DND-41 (cell line): ENCODE data around the gene ULK2.

Experiments used
- ATAC-seq: fragments of 200-7000 bp; cut with Tn5 transposase; 3 replicates; pipeline ENCODE4 v1.9.1; 2021; ENCODE audit warnings: low read depth; ENCODE audit not compliant: insufficient read depth
- DNase-seq: peaks from one replicate; pipeline ENCODE4 v3.0.0-alpha.2; 2020
- H2AFZ ChIP-seq: 2 replicates; pipeline ENCODE4 v1.6.0; 2012; ENCODE audit warnings: low read depth, low read length
- H3K27ac ChIP-seq: 2 replicates; pipeline ENCODE4 v1.5.1; 2012; ENCODE audit warnings: low read length, inconsistent platforms
- H3K27me3 ChIP-seq: fragments of 200-600 bp; sonication (generic); 2 replicates; pipeline ENCODE4 v1.6.0; 2012; ENCODE audit warnings: low read length, mild to moderate bottlenecking, inconsistent platforms; ENCODE audit not compliant: insufficient read depth, poor library complexity
- H3K36me3 ChIP-seq: 2 replicates; pipeline ENCODE4 v1.5.1; 2012; ENCODE audit warnings: low read length, inconsistent platforms; ENCODE audit not compliant: insufficient read depth
- H3K4me1 ChIP-seq: 2 replicates; pipeline ENCODE4 v1.5.1; 2012; ENCODE audit warnings: mild to moderate bottlenecking, low read length; ENCODE audit not compliant: insufficient read depth
- H3K4me2 ChIP-seq: 2 replicates; pipeline ENCODE4 v1.6.0; 2012; ENCODE audit warnings: mild to moderate bottlenecking, moderate library complexity, low read length, inconsistent platforms; ENCODE audit not compliant: insufficient read depth
- H3K4me3 ChIP-seq, 2 experiments: fragments of 200-600 bp in 1 of 2; shearing (Covaris generic) in 1 of 2; 2 replicates each; pipeline ENCODE4 v1.5.1; 2012 to 2016; ENCODE audit warnings: inconsistent platforms in 2 of 2, low read length in 2 of 2, mild to moderate bottlenecking in 2 of 2, low read depth in 1 of 2, moderate library complexity in 1 of 2
- H3K79me2 ChIP-seq: 2 replicates; pipeline ENCODE4 v1.6.0; 2012; ENCODE audit warnings: low read length, inconsistent platforms; ENCODE audit not compliant: insufficient read depth
- H3K9ac ChIP-seq: 2 replicates; pipeline ENCODE4 v1.6.0; 2012; ENCODE audit warnings: low read depth, mild to moderate bottlenecking, inconsistent platforms, low read length, moderate library complexity
- H3K9me3 ChIP-seq: 2 replicates; pipeline ENCODE4 v1.5.1; 2012; ENCODE audit warnings: low read length, moderate library complexity, mild to moderate bottlenecking, inconsistent platforms; ENCODE audit not compliant: insufficient read depth, severe bottlenecking
- H4K20me1 ChIP-seq: 2 replicates; pipeline ENCODE4 v1.6.0; 2012; ENCODE audit warnings: low read length; ENCODE audit not compliant: insufficient read depth
- EZH2 ChIP-seq: IDR thresholded peaks from 3 replicates; pipeline ENCODE4 v1.6.1; 2012; ENCODE audit warnings: borderline replicate concordance, low read depth, mild to moderate bottlenecking, moderate library complexity, low read length, inconsistent platforms; ENCODE audit not compliant: severe bottlenecking
- TF ChIP-seq, protein P1 (sequence below): IDR thresholded peaks from 2 replicates; pipeline ENCODE4 v1.5.1; 2012; ENCODE audit warnings: borderline replicate concordance, low read length, moderate library complexity, mild to moderate bottlenecking; ENCODE audit not compliant: poor library complexity, severe bottlenecking; ENCODE audit errors: extremely low read depth

ULK2 gene

GRCh38 chr17:19750020-19750572 lies 117.6 kb downstream of the ULK2 start:
- no peak for ATAC-seq
- no peaks in the 10 kb centered on the region for H3K4me1 ChIP-seq
- no peak overlapping the region for H3K4me3 ChIP-seq
- peaks cover 6% of the 10 kb centered on the region; the same call in 1 of the 2 replicates for H4K20me1 ChIP-seq
- no peak overlapping the region for H3K4me2 ChIP-seq
- H2AFZ ChIP-seq = no peak overlapping the region
- peaks cover 15% of the 10 kb centered on the region for H3K27me3 ChIP-seq
- TF ChIP-seq EZH2 = no peak
- TF ChIP-seq, protein P1, sequence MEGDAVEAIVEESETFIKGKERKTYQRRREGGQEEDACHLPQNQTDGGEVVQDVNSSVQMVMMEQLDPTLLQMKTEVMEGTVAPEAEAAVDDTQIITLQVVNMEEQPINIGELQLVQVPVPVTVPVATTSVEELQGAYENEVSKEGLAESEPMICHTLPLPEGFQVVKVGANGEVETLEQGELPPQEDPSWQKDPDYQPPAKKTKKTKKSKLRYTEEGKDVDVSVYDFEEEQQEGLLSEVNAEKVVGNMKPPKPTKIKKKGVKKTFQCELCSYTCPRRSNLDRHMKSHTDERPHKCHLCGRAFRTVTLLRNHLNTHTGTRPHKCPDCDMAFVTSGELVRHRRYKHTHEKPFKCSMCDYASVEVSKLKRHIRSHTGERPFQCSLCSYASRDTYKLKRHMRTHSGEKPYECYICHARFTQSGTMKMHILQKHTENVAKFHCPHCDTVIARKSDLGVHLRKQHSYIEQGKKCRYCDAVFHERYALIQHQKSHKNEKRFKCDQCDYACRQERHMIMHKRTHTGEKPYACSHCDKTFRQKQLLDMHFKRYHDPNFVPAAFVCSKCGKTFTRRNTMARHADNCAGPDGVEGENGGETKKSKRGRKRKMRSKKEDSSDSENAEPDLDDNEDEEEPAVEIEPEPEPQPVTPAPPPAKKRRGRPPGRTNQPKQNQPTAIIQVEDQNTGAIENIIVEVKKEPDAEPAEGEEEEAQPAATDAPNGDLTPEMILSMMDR = no peak
- no peaks in the 10 kb centered on the region for H3K9me3 ChIP-seq
- H3K27ac ChIP-seq = no peak overlapping the region
- H3K9ac ChIP-seq = no peak overlapping the region
- H3K79me2 ChIP-seq = no peaks in the 10 kb centered on the region
- no peak for DNase-seq
- no peaks in the 10 kb centered on the region for H3K36me3 ChIP-seq

GRCh38 chr17:19748807-19749193 lies 118.9 kb downstream of the ULK2 start:
- Histone ChIP-seq H3K79me2 (no peaks in the 10 kb centered on the region), H3K9ac (no peak overlapping the region), H3K27me3 (peaks cover 9% of the 10 kb centered on the region), H2AFZ (no peak overlapping the region), H3K4me2 (no peak overlapping the region), H3K4me1 (no peaks in the 10 kb centered on the region), H3K36me3 (no peaks in the 10 kb centered on the region), H4K20me1 (peaks cover 6% of the 10 kb centered on the region; the same call in 1 of the 2 replicates), H3K27ac (no peak overlapping the region), H3K4me3 (no peak overlapping the region), H3K9me3 (no peaks in the 10 kb centered on the region)
- no peak for ATAC-seq
- no peak for DNase-seq
- TF ChIP-seq, protein P1 = no peak
- TF ChIP-seq EZH2 = no peak

GRCh38 chr17:19747829-19748806 lies 119.6 kb downstream of the ULK2 start, which contains the start of gene ALDH3A1:
ALDH3A1 (minus strand) TSS chr17:19748298; CDS start chr17:19745129, 3,169 bp downstream.
- Histone ChIP-seq H3K4me2 (no peak within 1 kb of the TSS), H3K27me3 (peaks cover 7% of the 10 kb centered on the region), H3K4me3 (no peak within 1 kb of the TSS), H3K79me2 (no peaks in the 10 kb centered on the region), H3K9me3 (no peaks in the 10 kb centered on the region), H3K4me1 (no peaks in the 10 kb centered on the region), H3K36me3 (no peaks in the 10 kb centered on the region), H3K27ac (no peak within 1 kb of the TSS), H3K9ac (no peak within 1 kb of the TSS), H2AFZ (no peak within 1 kb of the TSS), H4K20me1 (peaks cover 6% of the 10 kb centered on the region; the same call in 1 of the 2 replicates)
- DNase-seq = no peak
- TF ChIP-seq, protein P1 = no peak
- TF ChIP-seq EZH2 = no peak
- ATAC-seq = no peak
